HCT116 (cell line): Measurements from ENCODE around the gene WDR33. TPM values are rescaled to one million over a fixed set of nuclear protein-coding genes. Genes with fewer than 3 reads are reported as not detected.

ENCODE experiments used
- ATAC-seq: fragments of 200-7000 bp; cut with Tn5 transposase; 2 replicates; pipeline ENCODE4 v1.9.1; 2020; ENCODE audit warnings: mild to moderate bottlenecking, moderate library complexity
- BruUV-seq: library from RNA; stranded (reverse); fragments of 400-500 nt; replicated peaks from 2 replicates; lab custom pipeline; 2021; lab: Mats Ljungman, UMichigan
- CTCF ChIA-PET: fragments of 300-600 bp; sonication (Branson Sonifier 250); formaldehyde crosslinking; loops from one replicate; lab custom pipeline; 2021; ENCODE audit warnings: antibody characterized with exemption; lab: Charles Lee
- POLR2A ChIA-PET: fragments of 300-600, 350-600 bp; sonication (Branson Sonifier 250); formaldehyde crosslinking; loops from one replicate; lab custom pipeline; 2021; ENCODE audit warnings: antibody characterized with exemption; lab: Charles Lee
- RAD21 ChIA-PET, 2 experiments: fragments of 300-600 bp; sonication (Branson Sonifier 250); formaldehyde crosslinking; loops; one replicate each; lab custom pipeline; 2023; ENCODE audit warnings: low total read pairs in 2 of 2; ENCODE audit not compliant: uncharacterized antibody in 2 of 2, unreplicated experiment in 2 of 2, low non-redundant PET in 1 of 2; lab: Charles Lee
- DNase-seq: peaks from one replicate; pipeline ENCODE4 v3.0.0-alpha.2; 2010; ENCODE audit warnings: low read depth, low spot score
- H2AFZ ChIP-seq: fragments of 200-600 bp; shearing (Covaris generic), sonication (generic); 2 replicates; pipeline ENCODE4 v1.6.1; 2017; ENCODE audit warnings: low read depth, mixed run types, mixed read lengths, antibody characterized with exemption, low read length; ENCODE audit not compliant: poor library complexity, severe bottlenecking
- H3K27ac ChIP-seq: 2 replicates; pipeline ENCODE4 v1.5.1; 2012; ENCODE audit warnings: low read depth, low read length
- H3K27me3 ChIP-seq: fragments of 200-600 bp; sonication (generic); 2 replicates; pipeline ENCODE4 v1.6.1; 2016; ENCODE audit warnings: mixed run types, low read length, mixed read lengths; ENCODE audit not compliant: insufficient read depth
- H3K36me3 ChIP-seq, 2 experiments: fragments of 200-500 bp in 1 of 2; fragments of 200-600 bp in 1 of 2; sonication (Bioruptor generic) in 1 of 2; sonication (generic) in 1 of 2; 2 replicates each; pipeline versions ENCODE4 v1.5.1 to v1.6.1; 2014 to 2016; ENCODE audit warnings: low read length in 2 of 2, inconsistent platforms in 1 of 2, mixed read lengths in 1 of 2, mixed run types in 1 of 2; ENCODE audit not compliant: insufficient read depth in 2 of 2, control insufficient read depth in 1 of 2
- H3K4me1 ChIP-seq, 2 experiments: fragments of 200-600 bp in 1 of 2; sonication (generic) in 1 of 2; 2 replicates each; pipeline versions ENCODE4 v1.5.1 to v1.6.1; 2012 to 2017; ENCODE audit warnings: low read length in 2 of 2, inconsistent platforms in 1 of 2, mild to moderate bottlenecking in 1 of 2, mixed read lengths in 1 of 2, mixed run types in 1 of 2, moderate library complexity in 1 of 2; ENCODE audit not compliant: insufficient read depth in 2 of 2, control insufficient read depth in 1 of 2
- H3K4me2 ChIP-seq: fragments of 200-600 bp; sonication (generic); 2 replicates; pipeline ENCODE4 v1.6.1; 2017; ENCODE audit warnings: mixed run types, low read length, mixed read lengths
- H3K4me3 ChIP-seq, 2 experiments: fragments of 200-600 bp in 1 of 2; sonication (generic) in 1 of 2; replicated peaks in 1 of 2; 2 replicates each; pipeline ENCODE4 v1.5.1; 2011 to 2016; ENCODE audit warnings: low read length in 2 of 2, control low read depth in 1 of 2, low read depth in 1 of 2, mild to moderate bottlenecking in 1 of 2, mixed read lengths in 1 of 2, mixed run types in 1 of 2
- H3K79me2 ChIP-seq: fragments of 200-600 bp; sonication (generic); 2 replicates; pipeline ENCODE4 v1.6.1; 2017; ENCODE audit warnings: mild to moderate bottlenecking, mixed run types, low read length, moderate library complexity, mixed read lengths; ENCODE audit not compliant: insufficient read depth
- H3K9ac ChIP-seq: fragments of 200-600 bp; sonication (generic); 2 replicates; pipeline ENCODE4 v1.6.1; 2016; ENCODE audit warnings: low read length, mixed read lengths
- H3K9me2 ChIP-seq: fragments of 200-600 bp; sonication (generic), shearing (Covaris generic); 2 replicates; pipeline ENCODE4 v1.6.1; 2017; ENCODE audit warnings: mixed run types, mild to moderate bottlenecking, moderate library complexity; ENCODE audit not compliant: insufficient read depth
- H3K9me3 ChIP-seq, 2 experiments: fragments of 200-500 bp in 1 of 2; fragments of 200-600 bp in 1 of 2; sonication (Bioruptor generic) in 1 of 2; sonication (generic) in 1 of 2; 2 replicates each; pipeline ENCODE4 v1.6.1; 2014 to 2017; ENCODE audit warnings: low read length in 2 of 2, mixed read lengths in 2 of 2, inconsistent platforms in 1 of 2, low read depth in 1 of 2, mild to moderate bottlenecking in 1 of 2, mixed run types in 1 of 2, moderate library complexity in 1 of 2; ENCODE audit not compliant: control insufficient read depth in 1 of 2, insufficient read depth in 1 of 2
- H4K20me1 ChIP-seq: fragments of 200-600 bp; sonication (generic), shearing (Covaris generic); 2 replicates; pipeline ENCODE4 v1.6.1; 2017; ENCODE audit warnings: mixed run types, mild to moderate bottlenecking, moderate library complexity; ENCODE audit not compliant: insufficient read depth
- ATF3 ChIP-seq: IDR thresholded peaks from 2 replicates; pipeline ENCODE4 v1.6.1; 2012
- CEBPB ChIP-seq: IDR thresholded peaks from 2 replicates; pipeline ENCODE4 v1.6.1; 2012; ENCODE audit warnings: low read depth
- CTCF ChIP-seq, 3 experiments: fragments of 200-600 bp in 1 of 3; sonication (generic) in 1 of 3; IDR thresholded peaks in 2 of 3; conservative IDR thresholded peaks in 1 of 3; 2 replicates each; pipeline ENCODE4 v1.5.1; 2012 to 2017; ENCODE audit warnings: low read depth in 2 of 3, low read length in 2 of 3, antibody characterized with exemption in 1 of 3, borderline replicate concordance in 1 of 3, control low read depth in 1 of 3, mild to moderate bottlenecking in 1 of 3, mixed read lengths in 1 of 3, mixed run types in 1 of 3, moderate library complexity in 1 of 3; ENCODE audit not compliant: insufficient read depth in 1 of 3
- EZH2phosphoT487 ChIP-seq: fragments of 200-600 bp; IDR thresholded peaks from 2 replicates; pipeline ENCODE4 v1.6.1; 2018; ENCODE audit warnings: antibody characterized with exemption, borderline replicate concordance
- FOSL1 ChIP-seq: IDR thresholded peaks from 2 replicates; pipeline ENCODE4 v1.6.1; 2012; ENCODE audit warnings: low read depth
- JUND ChIP-seq: IDR thresholded peaks from 2 replicates; pipeline ENCODE4 v1.6.1; 2012
- MAX ChIP-seq: IDR thresholded peaks from 2 replicates; pipeline ENCODE4 v1.6.1; 2012
- POLR2AphosphoS5 ChIP-seq: IDR thresholded peaks from 2 replicates; pipeline ENCODE4 v1.6.1; 2011; ENCODE audit warnings: mild to moderate bottlenecking, low read depth, low read length, moderate library complexity
- RAD21 ChIP-seq: IDR thresholded peaks from 2 replicates; pipeline ENCODE4 v1.6.1; 2012; ENCODE audit warnings: low read depth, mild to moderate bottlenecking
- REST ChIP-seq: IDR thresholded peaks from 2 replicates; pipeline ENCODE4 v1.6.1; 2012; ENCODE audit warnings: low read depth
- SRF ChIP-seq: IDR thresholded peaks from 2 replicates; pipeline ENCODE4 v1.6.1; 2012; ENCODE audit warnings: low read depth
- YY1 ChIP-seq: IDR thresholded peaks from 2 replicates; pipeline ENCODE4 v1.6.1; 2011; ENCODE audit warnings: low read length, low read depth, moderate library complexity, mild to moderate bottlenecking; ENCODE audit not compliant: insufficient replicate concordance; ENCODE audit errors: extremely low read depth
- intact Hi-C: fragments of 100-400 bp; cut with micrococcal nuclease; formaldehyde crosslinking; loops from 2 replicates; pipeline ENCODE4 v1.10.0; 2022
- total RNA-seq: library from RNA; stranded (reverse); gene quantifications from one replicate; pipeline ENCODE4 v1.2.1, GENCODE V29; 2021; ENCODE audit not compliant: unreplicated experiment

WDR33 gene
- total RNA-seq, 1 experiment from 2014 or later = 52.5 TPM

- no peaks in the 10 kb centered on the region for H3K79me2 ChIP-seq
- H3K27ac ChIP-seq = no peak overlapping the region
- no peaks in the 10 kb centered on the region for H3K9me2 ChIP-seq
- no TSS peak for BruUV-seq
- H3K27me3 ChIP-seq = no peaks in the 10 kb centered on the region
- no peaks in the 10 kb centered on the region for H3K4me1 ChIP-seq
- DNase-seq = no peak
- ChIA-PET CTCF (no interaction called here), POLR2A (no interaction called here), RAD21 (no interaction called here)
- no peak overlapping the region for H2AFZ ChIP-seq
- no peak overlapping the region for H3K4me3 ChIP-seq
- H3K9me3 ChIP-seq = no peaks in the 10 kb centered on the region
- TF ChIP-seq MAX (no peak), FOSL1 (no peak), ATF3 (no peak), CEBPB (no peak), SRF (no peak), RAD21 (no peak), POLR2AphosphoS5 (no peak)
- H3K4me2 ChIP-seq = no peak overlapping the region
- H3K9ac ChIP-seq = no peak overlapping the region
- ATAC-seq = no peak
- H3K36me3 ChIP-seq = no peaks in the 10 kb centered on the region
- no peaks in the 10 kb centered on the region for H4K20me1 ChIP-seq
- intact Hi-C loops = no loop called here
Observed at GRCh38 chr2:127681288-127681804, 129.6 kb downstream of the WDR33 start.

GRCh38 chr2:127680706-127681287 lies 130.2 kb downstream of the WDR33 start:
- no peaks in the 10 kb centered on the region for H3K9me2 ChIP-seq
- DNase-seq (no peak), ATAC-seq (no peak)
- no peak overlapping the region for H2AFZ ChIP-seq
- BruUV-seq = no TSS peak
- H3K9me3 ChIP-seq = no peaks in the 10 kb centered on the region
- ChIA-PET CTCF (no interaction called here), POLR2A (no interaction called here)
- H3K36me3 ChIP-seq = no peaks in the 10 kb centered on the region
- no peak overlapping the region for H3K4me3 ChIP-seq
- peaks cover 3% of the 10 kb centered on the region; the same call in 1 of the 2 replicates for H3K27me3 ChIP-seq
- H3K9ac ChIP-seq = no peak overlapping the region
- H3K27ac ChIP-seq = no peak overlapping the region
- no peaks in the 10 kb centered on the region for H3K79me2 ChIP-seq
- peaks cover 0 to 3% of the 10 kb centered on the region in 2 experiments; a peak in 2 of 4 replicates for H3K4me1 ChIP-seq
- H3K4me2 ChIP-seq = no peak overlapping the region
- no peak for TF ChIP-seq CTCF (IDR thresholded peaks at IDR 0.05 in 2 of 3, conservative IDR thresholded peaks at IDR 0.05 in 1 of 3; ENCODE audit: borderline replicate concordance in 1 of 3, insufficient read depth in 1 of 3, low read depth in 2 of 3, low read length in 2 of 3)
- TF ChIP-seq EZH2phosphoT487 = no peak
- no peak for TF ChIP-seq YY1
- no peak for TF ChIP-seq JUND
- no peak for TF ChIP-seq REST
- TF ChIP-seq SRF = no peak
- TF ChIP-seq, all 23 proteins: peak for 0
- intact Hi-C loops = no loop called here
- H4K20me1 ChIP-seq = no peaks in the 10 kb centered on the region
- RAD21 ChIA-PET = no interaction called here
